Stimulated activated CD8-positive, alpha-beta memory T cell treated with anti-CD3 and anti-CD28 coated beads, Interleukin-15, amount 100 ng/mL, for 48 hours (primary cell): ENCODE results near the gene TMEM270.

Experiments used
- DNase-seq, 2 donors: peaks; one replicate each; pipeline ENCODE4 v3.0.0-alpha.2; 2020; ENCODE audit warnings: low read depth in 2 of 2

The TMEM270 gene

GRCh38 chr7:73906874-73907273 is 45.9 kb downstream of the TMEM270 start:
- DNase-seq: no peak

GRCh38 chr7:73907554-73908122 is 46.7 kb downstream of the TMEM270 start:
- no peak for DNase-seq

GRCh38 chr7:73908123-73908611 is 47.2 kb downstream of the TMEM270 start:
- no peak for DNase-seq

GRCh38 chr7:73909051-73909941 is 48.3 kb downstream of the TMEM270 start:
- DNase-seq: no peak

GRCh38 chr7:73909996-73910395 is 49.0 kb downstream of the TMEM270 start:
- DNase-seq: no peak

- DNase-seq: no peak
Measured at GRCh38 chr7:73912223-73912622, 51.3 kb downstream of the TMEM270 start.
